ENCODE measurements around the gene UGT1A7.

UGT1A7 gene

GRCh38 chr2:233801357-233802131, 119.8 kb downstream of the UGT1A7 start:
- DNase-seq = no peak

DNA sequence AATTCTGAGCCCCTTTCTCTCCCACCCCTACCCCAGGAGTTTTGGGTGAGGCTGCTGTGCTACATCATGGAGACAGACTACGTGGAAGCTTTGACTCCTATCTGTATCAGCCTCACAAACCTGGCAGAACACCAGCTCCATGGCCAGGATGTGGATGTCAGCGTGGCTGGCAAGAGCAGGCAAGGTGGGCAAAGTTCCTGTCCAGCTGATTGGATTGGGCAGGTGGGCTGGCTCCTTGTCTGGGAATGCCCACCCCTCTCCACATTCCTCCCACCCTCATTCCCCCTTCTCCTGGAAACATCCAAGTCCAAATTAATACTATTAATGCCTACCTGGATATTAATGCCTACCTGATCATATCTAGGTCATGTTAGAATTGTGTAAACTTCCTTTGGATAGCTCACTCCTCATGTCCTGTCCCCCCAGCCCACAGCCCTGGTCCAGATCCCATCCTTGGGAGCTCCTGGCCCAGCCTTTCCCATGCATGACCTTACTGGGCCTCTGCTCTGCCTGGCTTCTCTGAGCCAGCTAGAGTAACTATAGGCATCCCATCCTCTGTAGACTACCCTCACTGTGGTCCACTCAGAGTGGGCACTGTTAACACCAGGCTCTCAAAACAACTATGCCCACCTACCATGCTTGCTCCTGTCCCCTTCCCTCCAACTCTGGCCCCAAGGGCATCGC, 120.6 kb downstream of the UGT1A7 start:
- no peak for DNase-seq

- no peak for DNase-seq
Measured at GRCh38 chr2:233803292-233803911, 121.7 kb downstream of the UGT1A7 start.

- DNase-seq = no peak
Measured at GRCh38 chr2:233803994-233804393, 122.3 kb downstream of the UGT1A7 start.

- no peak for DNase-seq
Measured at GRCh38 chr2:233807215-233807865, 125.6 kb downstream of the UGT1A7 start.

DNA sequence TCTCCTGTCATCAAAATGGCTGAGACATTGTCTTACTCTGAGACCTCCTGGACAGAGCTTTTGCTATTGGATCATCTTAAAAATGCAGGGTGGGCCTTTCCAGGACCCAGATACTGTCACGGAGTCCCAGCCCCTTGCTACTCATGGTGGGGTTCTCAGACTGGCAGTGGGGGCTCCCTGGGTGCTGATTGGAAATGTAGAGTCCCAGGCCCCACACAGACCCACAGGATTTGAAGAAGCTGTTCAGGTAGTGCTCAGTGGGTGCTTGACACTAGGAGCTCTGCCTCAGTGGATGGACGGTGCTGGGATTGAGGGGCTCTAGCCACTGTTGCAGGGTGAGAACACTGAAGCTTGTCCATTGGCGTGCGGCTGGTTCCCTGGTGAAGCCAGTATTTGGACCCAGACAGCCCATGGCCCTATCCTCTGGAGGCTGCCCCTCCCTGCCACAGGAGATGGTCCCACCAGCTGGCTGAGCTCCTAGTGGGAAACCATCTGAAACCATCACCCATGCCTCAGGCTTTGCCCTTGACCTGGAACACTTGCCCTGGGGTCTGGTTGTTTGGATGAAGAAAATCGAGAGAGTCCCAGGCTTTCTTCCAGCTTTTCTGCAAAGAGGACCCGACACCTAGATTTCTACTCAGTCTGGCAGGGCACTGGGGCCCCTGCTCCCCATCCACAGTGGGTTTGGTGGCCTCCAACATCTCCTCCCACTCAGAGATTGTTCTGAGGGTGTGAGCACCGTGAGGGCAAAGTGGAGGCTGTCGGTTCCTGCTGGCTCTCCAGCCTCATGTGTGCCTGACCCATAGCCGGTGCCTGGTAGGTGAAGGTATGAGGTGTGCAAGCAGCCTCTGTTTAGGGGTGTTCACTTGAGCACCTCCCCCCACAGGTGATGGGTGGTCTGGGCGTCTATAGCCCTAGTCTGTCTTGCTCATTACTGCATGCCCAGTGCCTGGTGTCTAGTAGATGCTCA, 126.5 kb downstream of the UGT1A7 start:
- DNase-seq = no peak

DNA sequence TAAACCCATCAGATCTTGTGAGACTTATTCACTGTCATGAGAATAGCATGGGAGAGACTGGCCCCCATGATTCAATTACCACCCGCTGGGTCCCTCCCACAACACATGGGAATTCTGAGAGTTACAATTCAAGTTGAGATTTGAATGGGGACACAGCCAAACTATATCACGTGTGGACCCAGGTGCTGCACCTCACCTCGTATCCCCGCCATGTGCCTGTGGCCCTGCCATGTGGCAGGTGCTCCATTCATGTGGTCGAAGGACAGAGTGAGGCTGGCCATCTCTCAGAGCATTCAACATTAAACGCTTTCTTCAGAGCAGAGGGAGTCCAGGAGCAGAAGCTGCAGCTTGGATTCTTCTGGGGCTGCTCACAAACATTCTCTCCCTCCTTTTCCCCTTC, 128.7 kb downstream of the UGT1A7 start:
- DNase-seq = no peak

DNA sequence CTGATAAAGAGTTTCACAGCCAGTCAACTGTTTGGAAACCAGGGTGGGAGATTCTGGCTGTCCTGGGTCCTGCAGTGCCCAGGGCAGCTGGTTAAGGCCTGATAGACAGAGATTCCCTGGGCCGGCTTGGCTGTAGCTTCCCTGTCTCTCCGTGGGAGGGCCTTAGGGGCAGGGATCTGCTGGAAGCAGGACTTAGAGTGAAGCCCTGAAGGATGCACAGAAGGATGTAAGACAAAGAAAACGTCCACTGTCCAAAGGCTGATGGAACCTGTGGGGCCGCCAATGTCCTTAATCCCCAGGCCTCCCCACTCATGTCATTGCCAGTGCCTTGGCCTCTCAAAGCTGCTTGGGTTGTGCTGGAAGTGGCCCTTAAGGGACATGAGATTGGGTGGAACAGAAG, 129.4 kb downstream of the UGT1A7 start:
- no peak for DNase-seq

GRCh38 chr2:233811732-233812131, 130.0 kb downstream of the UGT1A7 start:
- no peak for DNase-seq

DNA sequence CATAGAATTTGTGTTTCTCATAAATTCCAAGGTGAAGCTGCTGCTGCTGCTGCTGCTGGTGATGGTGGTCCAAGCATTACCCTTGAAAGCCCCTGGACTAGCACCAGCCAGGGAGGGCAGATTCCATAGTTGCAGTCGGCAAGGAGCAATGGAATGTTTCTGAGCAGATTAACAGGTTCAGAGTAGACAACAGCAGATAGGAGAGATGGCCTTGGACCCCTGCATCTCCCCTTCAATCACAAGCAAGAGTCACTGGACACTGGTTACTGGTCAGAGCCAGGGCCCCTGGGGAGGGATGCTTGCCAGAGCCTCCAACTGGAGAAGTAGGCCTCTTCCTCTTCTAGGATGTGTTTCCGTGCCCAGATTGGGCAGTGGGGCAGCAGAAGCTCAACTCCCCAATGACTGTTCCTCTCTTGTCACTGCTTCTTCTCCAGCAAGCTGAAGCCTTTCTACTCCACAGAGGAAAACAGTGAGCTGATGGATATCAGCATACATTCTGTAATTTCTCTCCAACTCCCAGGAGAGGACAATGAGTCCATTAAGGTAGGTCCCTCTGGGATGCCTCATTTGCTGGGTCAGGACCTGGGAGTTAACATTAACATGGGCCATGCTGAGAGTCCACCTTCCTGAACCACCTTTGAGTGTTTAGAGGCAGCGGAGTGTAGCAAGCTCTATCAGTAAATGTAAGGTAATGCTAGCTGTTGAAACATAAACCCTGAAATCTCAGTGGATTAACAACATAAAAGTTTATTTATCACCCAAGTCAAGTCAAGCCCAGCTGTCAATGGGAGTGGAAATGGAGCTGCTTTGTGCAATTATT, 131.7 kb downstream of the UGT1A7 start:
- no peak for DNase-seq

DNA sequence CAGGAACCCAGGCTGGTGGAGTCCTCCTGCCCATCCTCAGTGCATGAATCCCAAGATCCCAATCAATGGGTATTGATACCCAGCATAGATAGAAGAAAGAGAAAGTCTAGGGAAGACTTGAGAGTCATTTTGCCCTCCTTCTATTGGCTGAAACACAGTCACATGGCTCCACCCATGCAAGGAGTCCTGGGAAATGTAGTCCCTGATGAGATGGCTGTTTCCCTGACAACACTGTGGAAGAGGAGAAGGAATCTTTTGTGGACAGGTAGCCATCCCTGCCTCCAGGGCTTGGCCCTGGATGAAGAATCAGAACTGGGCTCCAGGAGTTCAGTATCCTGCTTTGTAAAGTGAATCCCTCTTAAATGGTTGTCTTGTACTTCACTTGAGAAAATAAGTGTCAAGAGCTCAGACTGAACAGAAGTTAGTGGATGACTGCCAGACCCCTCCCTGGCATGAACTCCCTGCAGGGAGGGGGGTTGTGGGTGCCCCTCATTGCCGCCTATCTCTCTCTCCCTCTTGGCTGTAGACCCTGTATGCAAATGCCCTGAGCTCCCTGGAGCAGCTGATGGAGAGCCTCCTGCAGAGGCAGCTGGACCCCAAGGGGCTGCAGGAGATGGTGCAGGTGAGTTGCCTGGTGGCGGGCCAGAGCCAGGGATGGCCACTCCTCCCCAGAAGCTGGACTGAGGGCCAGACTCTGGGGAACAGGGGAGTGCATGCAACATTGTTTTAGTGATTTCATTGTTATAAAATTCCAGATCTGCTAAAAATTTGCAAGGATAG, 132.5 kb downstream of the UGT1A7 start:
- no peak for DNase-seq

GRCh38 chr2:233815861-233816260, 134.2 kb downstream of the UGT1A7 start:
- no peak for DNase-seq

DNA sequence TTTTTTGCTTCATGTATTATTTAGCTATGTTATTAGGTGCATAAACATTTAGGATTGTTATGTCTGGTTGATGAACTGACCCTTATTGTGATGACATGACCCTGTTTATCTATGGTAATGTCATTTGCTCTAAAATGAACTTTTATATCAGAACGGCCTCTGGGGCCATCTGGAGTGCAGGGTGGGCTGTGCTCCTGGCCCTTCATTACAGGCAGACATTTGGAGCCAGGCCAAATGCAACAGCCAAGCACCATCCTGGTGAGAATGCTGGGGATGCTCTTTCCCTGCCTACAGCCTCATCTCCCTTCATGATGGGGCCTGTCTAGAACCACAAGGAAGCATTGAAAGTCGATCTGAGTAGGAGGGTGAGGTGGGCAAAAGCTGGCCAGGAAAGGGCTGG, 134.6 kb downstream of the UGT1A7 start:
- DNase-seq = no peak

- DNase-seq = no peak
Measured at GRCh38 chr2:233816771-233817170, 135.1 kb downstream of the UGT1A7 start.

- DNase-seq = no peak
Measured at GRCh38 chr2:233817361-233817911, 135.7 kb downstream of the UGT1A7 start.

GRCh38 chr2:233817995-233818638, 136.4 kb downstream of the UGT1A7 start:
- DNase-seq = no peak

DNA sequence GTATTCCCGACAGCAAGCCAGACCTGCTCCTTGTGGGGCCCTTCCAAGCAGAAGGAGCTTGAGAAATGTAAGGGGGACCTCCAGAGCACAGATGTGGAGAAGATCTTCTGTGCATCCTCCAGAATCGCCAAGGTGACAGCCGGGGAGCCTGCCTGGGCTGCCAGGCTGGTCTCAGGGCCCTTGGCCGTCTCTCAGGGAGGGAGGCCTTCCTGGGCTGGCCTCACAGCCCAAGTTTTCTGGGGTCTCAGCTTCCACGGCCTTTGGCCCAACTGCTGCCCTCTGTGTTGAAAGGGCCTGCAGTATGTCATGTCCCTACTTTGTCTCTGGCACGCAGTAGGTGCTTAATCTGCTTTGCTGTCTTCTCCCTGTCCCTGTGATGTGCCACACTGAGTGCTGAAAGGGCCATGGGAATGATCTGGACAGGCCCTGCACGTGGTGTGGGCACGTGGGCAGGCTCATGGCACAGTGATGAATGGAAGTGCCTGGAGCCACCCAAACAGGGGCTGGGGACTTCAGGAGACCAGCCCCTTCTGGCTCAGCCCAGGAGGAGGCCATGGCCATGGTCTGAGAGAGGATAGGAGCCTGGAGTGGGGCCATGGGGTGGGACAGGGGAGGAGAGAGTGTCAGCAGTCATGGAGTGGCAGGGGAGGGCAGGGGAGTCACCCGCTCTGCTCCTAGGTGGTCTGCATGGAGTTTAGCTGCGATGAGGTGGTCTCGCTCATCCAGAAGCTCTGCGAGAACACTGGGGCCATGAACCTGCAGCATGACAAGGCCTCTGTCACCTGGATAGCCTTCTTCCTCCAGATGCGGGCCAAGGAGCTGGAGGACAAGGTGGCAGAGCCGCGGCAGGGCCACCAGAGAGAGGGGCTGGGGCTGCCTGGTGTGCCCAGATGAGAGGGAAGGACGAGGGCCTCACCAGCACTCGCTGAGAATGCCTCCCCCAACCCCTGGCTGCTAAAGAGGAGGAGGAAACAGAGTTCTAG, 137.2 kb downstream of the UGT1A7 start:
- DNase-seq = no peak
